Measurements from ENCODE around the gene ROBO1. TPM values are rescaled to one million over a fixed set of nuclear protein-coding genes. Genes with fewer than 3 reads are reported as not detected.

The ROBO1 gene
- total RNA-seq, 1 donor from 2014 or later: 43.7 TPM

DNA sequence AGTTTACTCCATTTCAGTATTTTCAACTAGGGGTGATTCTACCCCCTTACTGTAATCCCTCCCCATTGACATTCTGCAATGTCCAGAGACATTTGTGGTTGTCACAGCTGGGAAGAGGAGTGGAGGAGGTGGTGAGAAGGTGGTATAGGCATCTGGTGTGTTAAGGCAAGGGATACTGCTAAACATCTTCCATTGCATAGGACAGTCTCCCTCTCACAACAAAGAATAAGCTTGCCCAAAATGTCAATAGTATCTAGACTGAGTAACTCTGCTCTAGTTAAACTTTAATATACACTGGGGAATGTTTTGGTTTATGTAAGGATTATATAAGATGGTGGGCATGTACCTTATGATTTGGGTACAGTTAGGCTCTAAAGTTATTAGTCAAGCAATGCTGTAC lies 737.6 kb downstream of the ROBO1 start:
- Mint-ChIP-seq H3K4me3 (ENCODE audit: unreplicated experiment) (no peak overlapping the region), H3K9me3 (ENCODE audit: low read depth) (no peaks in the 10 kb centered on the region), H3K36me3 (ENCODE audit: low read depth) (no peaks in the 10 kb centered on the region), H3K27me3 (ENCODE audit: low read depth) (no peaks in the 10 kb centered on the region), H3K4me1 (ENCODE audit: low read depth) (no peaks in the 10 kb centered on the region), H3K27ac (ENCODE audit: unreplicated experiment) (no peak overlapping the region)
- TF ChIP-seq, protein P1, sequence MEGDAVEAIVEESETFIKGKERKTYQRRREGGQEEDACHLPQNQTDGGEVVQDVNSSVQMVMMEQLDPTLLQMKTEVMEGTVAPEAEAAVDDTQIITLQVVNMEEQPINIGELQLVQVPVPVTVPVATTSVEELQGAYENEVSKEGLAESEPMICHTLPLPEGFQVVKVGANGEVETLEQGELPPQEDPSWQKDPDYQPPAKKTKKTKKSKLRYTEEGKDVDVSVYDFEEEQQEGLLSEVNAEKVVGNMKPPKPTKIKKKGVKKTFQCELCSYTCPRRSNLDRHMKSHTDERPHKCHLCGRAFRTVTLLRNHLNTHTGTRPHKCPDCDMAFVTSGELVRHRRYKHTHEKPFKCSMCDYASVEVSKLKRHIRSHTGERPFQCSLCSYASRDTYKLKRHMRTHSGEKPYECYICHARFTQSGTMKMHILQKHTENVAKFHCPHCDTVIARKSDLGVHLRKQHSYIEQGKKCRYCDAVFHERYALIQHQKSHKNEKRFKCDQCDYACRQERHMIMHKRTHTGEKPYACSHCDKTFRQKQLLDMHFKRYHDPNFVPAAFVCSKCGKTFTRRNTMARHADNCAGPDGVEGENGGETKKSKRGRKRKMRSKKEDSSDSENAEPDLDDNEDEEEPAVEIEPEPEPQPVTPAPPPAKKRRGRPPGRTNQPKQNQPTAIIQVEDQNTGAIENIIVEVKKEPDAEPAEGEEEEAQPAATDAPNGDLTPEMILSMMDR (IDR thresholded peaks at IDR 0.05): no peak
- DNase-seq (ENCODE audit: low spot score): no peak

- TF ChIP-seq, protein P1 (IDR thresholded peaks at IDR 0.05): no peak
- no peak for DNase-seq (ENCODE audit: low spot score)
- H3K4me3 Mint-ChIP-seq (ENCODE audit: unreplicated experiment): no peak overlapping the region
Observed at GRCh38 chr3:79028916-79029315, 738.9 kb downstream of the ROBO1 start.

GRCh38 chr3:79027593-79027992 lies 740.2 kb downstream of the ROBO1 start:
- Mint-ChIP-seq H3K27ac (ENCODE audit: unreplicated experiment) (no peak overlapping the region), H3K4me3 (ENCODE audit: unreplicated experiment) (no peak overlapping the region), H3K4me1 (ENCODE audit: low read depth) (no peaks in the 10 kb centered on the region), H3K9me3 (ENCODE audit: low read depth) (no peaks in the 10 kb centered on the region), H3K36me3 (ENCODE audit: low read depth) (no peaks in the 10 kb centered on the region), H3K27me3 (ENCODE audit: low read depth) (no peaks in the 10 kb centered on the region)
- DNase-seq (ENCODE audit: low spot score): no peak
- TF ChIP-seq, protein P1 (IDR thresholded peaks at IDR 0.05): no peak

More at GRCh38 chr3:79028916-79029315, 738.9 kb downstream of the ROBO1 start:
- no peaks in the 10 kb centered on the region for H3K27me3 Mint-ChIP-seq (ENCODE audit: low read depth)
- H3K36me3 Mint-ChIP-seq (ENCODE audit: low read depth): no peaks in the 10 kb centered on the region
- H3K4me1 Mint-ChIP-seq (ENCODE audit: low read depth): no peaks in the 10 kb centered on the region
- no peak overlapping the region for H3K27ac Mint-ChIP-seq (ENCODE audit: unreplicated experiment)
- no peaks in the 10 kb centered on the region for H3K9me3 Mint-ChIP-seq (ENCODE audit: low read depth)

GRCh38 chr3:79019924-79020173 lies 747.9 kb downstream of the ROBO1 start:
- Mint-ChIP-seq H3K27ac (ENCODE audit: unreplicated experiment) (no peak overlapping the region), H3K9me3 (ENCODE audit: low read depth) (no peaks in the 10 kb centered on the region), H3K27me3 (ENCODE audit: low read depth) (no peaks in the 10 kb centered on the region), H3K4me1 (ENCODE audit: low read depth) (peaks cover 4% of the 10 kb centered on the region), H3K36me3 (ENCODE audit: low read depth) (no peaks in the 10 kb centered on the region), H3K4me3 (ENCODE audit: unreplicated experiment) (no peak overlapping the region)
- no peak for DNase-seq (ENCODE audit: low spot score)
- TF ChIP-seq, protein P1 (IDR thresholded peaks at IDR 0.05): no peak

GRCh38 chr3:79019137-79019923 lies 748.5 kb downstream of the ROBO1 start:
- peak; percentile 96 for DNase-seq (ENCODE audit: low spot score)
- Mint-ChIP-seq H3K36me3 (ENCODE audit: low read depth) (no peaks in the 10 kb centered on the region), H3K4me1 (ENCODE audit: low read depth) (peaks cover 7% of the 10 kb centered on the region), H3K27ac (ENCODE audit: unreplicated experiment) (no peak overlapping the region), H3K4me3 (ENCODE audit: unreplicated experiment) (no peak overlapping the region), H3K27me3 (ENCODE audit: low read depth) (no peaks in the 10 kb centered on the region), H3K9me3 (ENCODE audit: low read depth) (no peaks in the 10 kb centered on the region)
- TF ChIP-seq, protein P1 (IDR thresholded peaks at IDR 0.05): no peak
